Right lobe of liver (tissue), 6 donors: Measurements from ENCODE around the gene SCYL1. TPM values are rescaled to one million over a fixed set of nuclear protein-coding genes. Genes with fewer than 3 reads are reported as not detected.

ENCODE experiments used
- ATAC-seq, 4 donors: fragments of 200-7000 bp; cut with Tn5 transposase; one replicate each; pipeline ENCODE4 v1.9.1; 2020; ENCODE audit warnings: mild to moderate bottlenecking in 4 of 4, moderate library complexity in 4 of 4
- DNase-seq, 3 donors: peaks; one replicate each; pipeline ENCODE4 v3.0.0-alpha.2; 2020
- H3K27ac ChIP-seq, 3 donors: fragments of 200-600 bp; one replicate each; pipeline ENCODE4 v1.8.0; 2022
- H3K27me3 ChIP-seq, 2 donors: fragments of 200-600 bp; one replicate each; pipeline ENCODE4 v1.8.0; 2022
- H3K36me3 ChIP-seq, 4 donors: fragments of 200-600 bp; sonication (generic) in 1 of 4; one replicate each; pipeline versions ENCODE4 v1.5.1 to v1.8.0; 2017 to 2022; ENCODE audit warnings: control low read depth in 1 of 4
- H3K4me1 ChIP-seq, 4 donors: fragments of 200-600 bp; sonication (generic) in 1 of 4; one replicate each; pipeline versions ENCODE4 v1.5.1 to v1.8.0; 2017 to 2022; ENCODE audit warnings: control low read depth in 1 of 4
- H3K4me3 ChIP-seq, 3 donors: fragments of 200-600 bp; one replicate each; pipeline ENCODE4 v1.8.0; 2022
- H3K9me3 ChIP-seq, 4 donors: fragments of 200-600 bp; sonication (generic) in 1 of 4; one replicate each; pipeline versions ENCODE4 v1.5.1 to v1.8.0; 2017 to 2022; ENCODE audit warnings: control low read depth in 1 of 4
- CTCF ChIP-seq, 4 donors: fragments of 200-600 bp in 3 of 4; fragments of 450-650 bp in 1 of 4; IDR thresholded peaks; one replicate each; pipeline versions ENCODE4 v1.5.1 to v1.8.0; 2016 to 2022; ENCODE audit warnings: antibody characterized with exemption in 4 of 4, mild to moderate bottlenecking in 2 of 4
- POLR2A ChIP-seq: fragments of 450-650 bp; IDR thresholded peaks from one replicate; pipeline ENCODE4 v1.6.1; 2017; ENCODE audit warnings: antibody characterized with exemption, mild to moderate bottlenecking
- WGBS: methylation state at CpG from one replicate; pipeline ENCODE4 v1.1.6; 2018; ENCODE audit warnings: low coverage, low lambda C conversion rate; ENCODE audit not compliant: insufficient coverage; ENCODE audit errors: missing lambda C conversion rate; 5-methylcytosine and 5-hydroxymethylcytosine counted together
- intact Hi-C, 2 donors: fragments of 100-400 bp; cut with DNase I; formaldehyde crosslinking; loops; one replicate each; pipeline versions ENCODE4 v1.11.2 to v1.14.1; 2022
- total RNA-seq, 6 experiments: library from RNA; depleted of rRNA in 2 of 6; stranded (reverse); fragments of >200 nt in 2 of 6; fragmentation: NEBNext Ultra II Directional in 3 of 6; extraction: Animal tissue kit (Norgen Biotek cat#: 25700) in 3 of 6; gene quantifications; one replicate each; pipeline versions ENCODE4 v1.1.0 to v1.2.4, GENCODE V29; 2016 to 2023
- donor health status: DM: no; HTN: yes; CAD: no.
- donor health status: DM: no; HTN: no; CAD: no.
- donor health status: DM: no; HTN: no; CAD: no.
- donor health status: DM: no; HTN: yes; CAD: no.
- donor health status: DM: no; HTN: yes; CAD: no.

Gene SCYL1
- total RNA-seq, 6 experiments from 2014 or later = 51.3 to 82.3 (median 57.0) TPM

GRCh38 chr11:65524014-65524740 lies 706 bp upstream of the SCYL1 start:
- no peaks in the 10 kb centered on the region for H3K9me3 ChIP-seq
- intact Hi-C loops = no loop called here
- H3K27me3 ChIP-seq = no peaks in the 10 kb centered on the region
- DNase-seq (peak in 2 of 3 donors; percentile 57 to 68), ATAC-seq (peak; percentile 1 to 4 (median 2))
- H3K4me1 ChIP-seq = peaks cover 0 to 51% (median 17%) of the 10 kb centered on the region in 4 donors
- TF ChIP-seq CTCF (IDR thresholded peaks at IDR 0.05) (no peak), POLR2A (no peak)
- H3K36me3 ChIP-seq = peaks cover 0 to 8% (median 3%) of the 10 kb centered on the region in 4 donors
- H3K27ac ChIP-seq = peak overlapping the region; percentile 15 to 29 (median 20)
- no peak overlapping the region for H3K4me3 ChIP-seq
- WGBS = 43% methylated on average over 5 of the region's 12 CpGs

GRCh38 chr11:65525546-65526480 lies 930 bp downstream of the SCYL1 start:
- H3K9me3 ChIP-seq = no peaks in the 10 kb centered on the region
- H3K27ac ChIP-seq = peak overlapping the region; percentile 79 to 94 (median 86)
- TF ChIP-seq POLR2A (no peak), CTCF (IDR thresholded peaks at IDR 0.05) (no peak)
- WGBS = 23% methylated on average over 13 of the region's 31 CpGs
- ATAC-seq (no peak), DNase-seq (peak in 1 of 3 donors; percentile 59)
- H3K36me3 ChIP-seq = peaks cover 0 to 13% (median 5%) of the 10 kb centered on the region in 4 donors
- H3K27me3 ChIP-seq = no peaks in the 10 kb centered on the region
- H3K4me1 ChIP-seq = peaks cover 0 to 64% (median 23%) of the 10 kb centered on the region in 4 donors
- H3K4me3 ChIP-seq = peak overlapping the region; percentile 99 to 100 (median 100)
- intact Hi-C loops = no loop called here

- H3K36me3 ChIP-seq = peaks cover 0 to 20% (median 7%) of the 10 kb centered on the region in 4 donors
These were observed 1.9 kb downstream of the SCYL1 start for GRCh38 chr11:65526744-65527143.

More at GRCh38 chr11:65526744-65527143, 1.9 kb downstream of the SCYL1 start:
- Histone ChIP-seq H3K27ac (no peak overlapping the region), H3K27me3 (no peaks in the 10 kb centered on the region), H3K4me3 (no peak overlapping the region), H3K4me1 (peaks cover 0 to 72% (median 25%) of the 10 kb centered on the region in 4 donors), H3K9me3 (no peaks in the 10 kb centered on the region)
- ATAC-seq (no peak), DNase-seq (peak in 1 of 3 donors; percentile 56)
- WGBS = 60% methylated on average over 1 of the region's 8 CpGs
- TF ChIP-seq CTCF (IDR thresholded peaks at IDR 0.05) (no peak), POLR2A (no peak)
- intact Hi-C loops = no loop called here
